Mucosa of rectum (tissue), 2 donors: Measurements from ENCODE around the gene PXYLP1.

Experiments used
- H3K27ac ChIP-seq, 2 donors: one replicate each; pipeline ENCODE4 v1.7.0; 2013; ENCODE audit warnings: inconsistent platforms in 2 of 2, low read depth in 2 of 2, low read length in 2 of 2
- H3K27me3 ChIP-seq, 2 donors: one replicate each; pipeline ENCODE4 v1.7.0; 2013; ENCODE audit warnings: low read length in 2 of 2; ENCODE audit not compliant: control insufficient read depth in 2 of 2, insufficient read depth in 2 of 2
- H3K36me3 ChIP-seq, 2 donors: one replicate each; pipeline ENCODE4 v1.7.0; 2013; ENCODE audit warnings: low read length in 2 of 2; ENCODE audit not compliant: control insufficient read depth in 2 of 2, insufficient read depth in 2 of 2
- H3K4me1 ChIP-seq, 2 donors: one replicate each; pipeline ENCODE4 v1.7.0; 2013; ENCODE audit warnings: low read length in 2 of 2, mild to moderate bottlenecking in 1 of 2; ENCODE audit not compliant: control insufficient read depth in 2 of 2, insufficient read depth in 2 of 2
- H3K4me3 ChIP-seq, 2 donors: one replicate each; pipeline ENCODE4 v1.7.0; 2013; ENCODE audit warnings: low read length in 2 of 2
- H3K9ac ChIP-seq, 2 donors: one replicate each; pipeline ENCODE4 v1.7.0; 2013; ENCODE audit warnings: low read length in 2 of 2, low read depth in 1 of 2, mild to moderate bottlenecking in 1 of 2
- H3K9me3 ChIP-seq, 2 donors: one replicate each; pipeline ENCODE4 v1.7.0; 2013; ENCODE audit warnings: low read length in 2 of 2; ENCODE audit not compliant: control insufficient read depth in 2 of 2
- donor health status: healthy.
- donor health status: Normal muscosa, but diverticular disease.

The PXYLP1 gene

GRCh38 chr3:141269961-141270360 is 38.3 kb downstream of the PXYLP1 start:
- no peaks in the 10 kb centered on the region for H3K9me3 ChIP-seq
- H3K4me1 ChIP-seq: no peaks in the 10 kb centered on the region
- no peaks in the 10 kb centered on the region for H3K36me3 ChIP-seq
- no peaks in the 10 kb centered on the region for H3K27me3 ChIP-seq
- H3K4me3 ChIP-seq: no peak overlapping the region
- no peak overlapping the region for H3K27ac ChIP-seq
- H3K9ac ChIP-seq: no peak overlapping the region

DNA sequence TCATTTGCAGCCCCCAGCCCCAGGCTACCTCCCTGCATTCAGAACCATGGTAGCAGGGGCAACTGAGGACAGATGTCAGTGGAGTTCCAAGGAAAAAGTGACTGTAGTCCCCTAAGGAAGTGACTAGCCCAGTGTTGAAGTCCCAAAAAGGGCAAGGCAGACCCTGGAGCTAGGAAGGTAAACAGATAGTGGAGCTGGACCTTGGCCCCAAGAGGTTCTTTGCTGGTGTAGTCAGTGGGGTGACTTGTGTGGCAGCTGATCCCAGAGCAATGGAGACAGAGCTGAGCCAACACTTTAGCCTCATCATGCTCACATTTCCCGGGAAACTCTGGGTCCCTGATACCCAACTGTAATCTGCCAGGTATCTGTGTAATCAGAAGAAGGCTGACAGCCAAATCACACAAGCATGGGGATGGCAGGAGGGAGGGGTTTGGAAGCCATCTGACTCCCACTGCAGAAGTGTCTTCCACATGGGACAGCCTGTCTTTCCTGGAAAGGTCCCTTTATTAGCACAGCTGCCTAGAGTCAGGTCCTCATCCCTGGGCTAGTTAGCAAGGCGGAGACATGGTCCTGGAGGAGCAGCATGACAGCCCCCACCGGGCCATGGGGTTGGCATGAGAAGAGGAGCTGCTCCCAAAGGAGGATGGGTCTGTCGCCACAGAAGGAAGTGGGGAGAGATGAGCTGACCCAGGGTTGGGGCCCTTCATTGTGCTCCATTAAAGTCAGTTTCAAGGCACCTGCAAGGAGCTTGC is 39.8 kb downstream of the PXYLP1 start:
- Histone ChIP-seq H3K4me1 (no peaks in the 10 kb centered on the region), H3K27ac (no peak overlapping the region), H3K4me3 (no peak overlapping the region), H3K9me3 (no peaks in the 10 kb centered on the region), H3K9ac (no peak overlapping the region), H3K36me3 (no peaks in the 10 kb centered on the region), H3K27me3 (no peaks in the 10 kb centered on the region)

DNA sequence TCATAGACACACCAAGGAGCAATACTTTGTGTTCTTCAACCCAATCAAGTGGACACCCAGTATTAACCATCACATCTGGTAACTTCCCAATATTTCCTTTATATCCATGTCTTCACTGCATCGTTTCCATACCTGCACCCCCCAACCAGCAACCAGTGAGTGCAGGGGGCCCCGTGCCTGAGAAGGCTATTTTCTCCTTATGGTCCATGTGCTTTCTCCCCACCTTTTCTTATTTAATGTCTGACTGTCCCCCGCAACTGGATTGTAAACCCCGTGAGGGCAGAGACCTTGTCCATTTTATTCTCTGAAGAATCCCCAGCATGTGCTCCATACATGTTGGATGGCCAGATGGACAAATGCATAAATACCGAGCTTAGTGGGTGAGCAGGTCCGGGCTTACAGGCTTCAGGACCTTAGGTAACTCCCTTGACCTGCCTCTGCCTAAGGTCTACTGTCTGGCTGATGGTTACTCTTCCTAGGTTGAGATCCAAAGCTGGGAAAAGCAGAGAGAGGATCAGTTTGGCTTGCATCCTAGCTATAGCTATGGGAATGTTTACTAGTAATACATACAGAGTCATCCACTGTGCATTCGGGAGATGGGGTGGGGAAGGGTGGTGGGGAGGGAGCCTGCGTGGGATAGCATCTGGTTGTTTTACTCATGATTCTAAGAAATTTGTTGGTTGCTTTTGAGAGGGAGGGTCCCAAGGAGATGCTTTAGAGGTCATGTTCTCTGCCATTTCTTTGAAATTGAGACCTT is 41.5 kb downstream of the PXYLP1 start:
- no peaks in the 10 kb centered on the region for H3K4me1 ChIP-seq
- H3K36me3 ChIP-seq: no peaks in the 10 kb centered on the region
- H3K27me3 ChIP-seq: no peaks in the 10 kb centered on the region
- no peak overlapping the region for H3K9ac ChIP-seq
- no peaks in the 10 kb centered on the region for H3K9me3 ChIP-seq
- no peak overlapping the region for H3K4me3 ChIP-seq
- no peak overlapping the region for H3K27ac ChIP-seq

DNA sequence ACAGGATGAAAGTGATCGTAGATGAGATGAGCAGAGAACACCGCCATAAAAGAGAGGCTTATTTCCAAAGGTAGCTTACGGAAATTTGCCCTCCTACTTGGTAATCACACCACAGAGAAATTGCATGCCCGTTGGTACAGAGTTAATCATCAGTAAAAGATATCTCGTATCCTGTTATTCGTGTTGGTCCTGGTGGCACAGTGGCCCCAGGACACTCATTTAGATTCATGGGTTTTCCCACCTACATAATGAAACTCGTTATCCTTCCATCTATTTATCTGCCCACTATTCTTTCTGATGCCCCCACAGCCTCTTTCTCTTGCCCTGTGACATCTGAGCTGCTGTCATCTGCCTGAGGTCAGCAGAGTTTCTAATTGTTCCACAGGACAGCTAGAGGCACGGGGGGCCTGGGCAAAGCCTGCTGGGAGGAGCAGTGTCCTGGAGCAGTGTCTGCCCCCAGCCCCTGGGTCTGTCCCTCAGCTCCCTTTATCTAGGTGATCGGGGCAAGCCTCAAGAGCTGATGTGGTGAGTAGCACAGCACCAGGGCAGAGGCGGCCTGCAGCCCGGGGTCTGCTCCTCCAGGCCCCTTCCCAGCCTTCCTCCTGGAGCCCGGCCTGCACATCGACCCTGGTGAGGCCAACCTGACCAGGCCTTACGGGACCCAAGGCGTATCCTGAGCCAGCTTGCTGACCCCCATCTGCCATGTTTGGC is 42.2 kb downstream of the PXYLP1 start:
- Histone ChIP-seq H3K27me3 (no peaks in the 10 kb centered on the region), H3K9me3 (no peaks in the 10 kb centered on the region), H3K9ac (no peak overlapping the region), H3K4me1 (no peaks in the 10 kb centered on the region), H3K4me3 (no peak overlapping the region), H3K27ac (no peak overlapping the region), H3K36me3 (no peaks in the 10 kb centered on the region)

GRCh38 chr3:141274411-141275031 is 42.9 kb downstream of the PXYLP1 start:
- Histone ChIP-seq H3K9me3 (no peaks in the 10 kb centered on the region), H3K9ac (no peak overlapping the region), H3K4me3 (no peak overlapping the region), H3K4me1 (no peaks in the 10 kb centered on the region), H3K27ac (no peak overlapping the region), H3K27me3 (no peaks in the 10 kb centered on the region), H3K36me3 (no peaks in the 10 kb centered on the region)

GRCh38 chr3:141275032-141275422 is 43.4 kb downstream of the PXYLP1 start:
- Histone ChIP-seq H3K4me1 (no peaks in the 10 kb centered on the region), H3K9me3 (no peaks in the 10 kb centered on the region), H3K27ac (no peak overlapping the region), H3K27me3 (no peaks in the 10 kb centered on the region), H3K4me3 (no peak overlapping the region), H3K9ac (no peak overlapping the region), H3K36me3 (no peaks in the 10 kb centered on the region)

GRCh38 chr3:141275511-141275910 is 43.9 kb downstream of the PXYLP1 start:
- Histone ChIP-seq H3K9ac (no peak overlapping the region), H3K4me1 (no peaks in the 10 kb centered on the region), H3K36me3 (no peaks in the 10 kb centered on the region), H3K4me3 (no peak overlapping the region), H3K27ac (no peak overlapping the region), H3K9me3 (no peaks in the 10 kb centered on the region), H3K27me3 (no peaks in the 10 kb centered on the region)

GRCh38 chr3:141275973-141276372 is 44.3 kb downstream of the PXYLP1 start:
- Histone ChIP-seq H3K36me3 (peaks cover 0 to 3% of the 10 kb centered on the region in 2 donors), H3K9me3 (no peaks in the 10 kb centered on the region), H3K9ac (no peak overlapping the region), H3K4me1 (no peaks in the 10 kb centered on the region), H3K27me3 (no peaks in the 10 kb centered on the region), H3K27ac (no peak overlapping the region), H3K4me3 (no peak overlapping the region)

DNA sequence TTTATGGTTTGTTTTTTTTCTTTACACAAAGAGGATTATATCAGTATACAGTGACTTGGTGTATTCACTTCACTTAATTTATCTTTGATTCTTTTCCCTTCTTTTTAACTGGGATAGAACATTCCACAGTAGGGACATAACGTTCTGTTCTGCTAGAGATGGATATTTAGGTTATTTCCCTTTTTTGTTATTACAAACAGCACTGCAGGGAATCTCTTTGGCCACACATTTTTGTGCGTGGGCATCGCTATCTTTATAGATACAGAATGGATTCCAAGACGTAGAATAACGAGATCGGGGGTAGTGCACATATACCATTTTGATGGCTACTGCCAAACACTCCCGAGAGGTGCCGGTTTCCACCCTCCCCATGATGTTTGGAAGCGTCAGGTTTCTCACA is 44.8 kb downstream of the PXYLP1 start:
- H3K4me1 ChIP-seq: no peaks in the 10 kb centered on the region
- H3K27ac ChIP-seq: no peak overlapping the region
- H3K36me3 ChIP-seq: peaks cover 0 to 3% of the 10 kb centered on the region in 2 donors
- H3K9ac ChIP-seq: no peak overlapping the region
- no peak overlapping the region for H3K4me3 ChIP-seq
- no peaks in the 10 kb centered on the region for H3K27me3 ChIP-seq
- H3K9me3 ChIP-seq: no peaks in the 10 kb centered on the region

- Histone ChIP-seq H3K27ac (no peak overlapping the region), H3K9me3 (no peaks in the 10 kb centered on the region), H3K4me1 (no peaks in the 10 kb centered on the region), H3K27me3 (no peaks in the 10 kb centered on the region), H3K4me3 (no peak overlapping the region), H3K9ac (no peak overlapping the region), H3K36me3 (peaks cover 0 to 3% of the 10 kb centered on the region in 2 donors)
Measured at GRCh38 chr3:141277451-141277850, 45.8 kb downstream of the PXYLP1 start.
